Dermis blood vessel endothelial cell (primary cell): ENCODE measurements around the gene ZSCAN2. TPM values are rescaled to one million over a fixed set of nuclear protein-coding genes. Genes with fewer than 3 reads are reported as not detected.
A peak's percentile ranks its signal among the peaks of the same experiment; 100 is the strongest.

Experiments used
- DNase-seq: peaks from one replicate; pipeline ENCODE4 v3.0.0; 2010
- total RNA-seq: library from RNA; depleted of rRNA; stranded (reverse); fragments of >200 nt; gene quantifications from 2 replicates; pipeline ENCODE4 v1.2.3, GENCODE V29; 2014

ZSCAN2 gene
- total RNA-seq, 1 donor from 2014 or later, result 18.5 TPM

- DNase-seq, result peak; percentile 84
Observed at GRCh38 chr15:84598993-84599392, 1.8 kb upstream of the ZSCAN2 start.

- DNase-seq, result no peak
Observed at GRCh38 chr15:84599906-84600305, 903 bp upstream of the ZSCAN2 start.

- peak; percentile 90 for DNase-seq
Observed at GRCh38 chr15:84600331-84600686, 500 bp upstream of the ZSCAN2 start.

GRCh38 chr15:84601555-84601838 is 688 bp downstream of the ZSCAN2 start:
- DNase-seq, result no peak

- no peak for DNase-seq
Observed at GRCh38 chr15:84603630-84604379, 3.0 kb downstream of the ZSCAN2 start.

- peak; percentile 11 for DNase-seq
Observed at GRCh38 chr15:84604826-84605553, 4.2 kb downstream of the ZSCAN2 start.

- DNase-seq, result no peak
Observed at GRCh38 chr15:84605554-84605882, 4.7 kb downstream of the ZSCAN2 start.

GRCh38 chr15:84606653-84607120 is 5.9 kb downstream of the ZSCAN2 start:
- DNase-seq, result peak; percentile 37

GRCh38 chr15:84608707-84609284 is 8.0 kb downstream of the ZSCAN2 start:
- DNase-seq, result no peak

GRCh38 chr15:84609818-84610525 is 9.2 kb downstream of the ZSCAN2 start:
- no peak for DNase-seq

GRCh38 chr15:84611631-84612030 is 10.8 kb downstream of the ZSCAN2 start:
- peak; percentile 38 for DNase-seq

GRCh38 chr15:84616235-84616634 is 15.4 kb downstream of the ZSCAN2 start:
- peak; percentile 56 for DNase-seq

- DNase-seq, result no peak
Observed at GRCh38 chr15:84620626-84621025, 19.8 kb downstream of the ZSCAN2 start.

- no peak for DNase-seq
Observed at GRCh38 chr15:84621358-84621979, 20.7 kb downstream of the ZSCAN2 start.

- DNase-seq, result no peak
Observed at GRCh38 chr15:84624359-84624758, 23.6 kb downstream of the ZSCAN2 start.

GRCh38 chr15:84625123-84625522 is 24.3 kb downstream of the ZSCAN2 start:
- no peak for DNase-seq

GRCh38 chr15:84629033-84629432 is 28.2 kb downstream of the ZSCAN2 start:
- DNase-seq, result no peak

GRCh38 chr15:84631706-84632272 is 31.0 kb downstream of the ZSCAN2 start:
- peak; percentile 43 for DNase-seq

GRCh38 chr15:84633311-84634227 is 32.8 kb downstream of the ZSCAN2 start:
- DNase-seq, result peak; percentile 83

- DNase-seq, result no peak
Observed at GRCh38 chr15:84634228-84634837, 33.5 kb downstream of the ZSCAN2 start.

- peak; percentile 40 for DNase-seq
Observed at GRCh38 chr15:84638103-84638502, 37.3 kb downstream of the ZSCAN2 start.
